Right cardiac atrium (tissue), 5 donors: ENCODE measurements around the gene LSM7. TPM values are rescaled to one million over a fixed set of nuclear protein-coding genes. Genes with fewer than 3 reads are reported as not detected.

Source experiments
- ATAC-seq, 2 donors: fragments of 200-7000 bp; cut with Tn5 transposase; one replicate each; pipeline versions ENCODE4 v1.8.0 to v1.9.1; 2020; ENCODE audit warnings: moderate library complexity in 2 of 2, mild to moderate bottlenecking in 1 of 2
- DNase-seq, 3 donors: peaks; one replicate each; pipeline ENCODE4 v3.0.0-alpha.2; 2020
- H3K27ac ChIP-seq: one replicate; pipeline ENCODE4 v1.5.1; 2013; ENCODE audit warnings: mild to moderate bottlenecking, low read length, control low read depth, moderate library complexity
- H3K27me3 ChIP-seq: one replicate; pipeline ENCODE4 v1.6.1; 2013; ENCODE audit not compliant: control insufficient read depth, insufficient read depth
- H3K4me1 ChIP-seq: one replicate; pipeline ENCODE4 v1.6.1; 2013; ENCODE audit warnings: low read length; ENCODE audit not compliant: control insufficient read depth, insufficient read depth
- H3K4me3 ChIP-seq: one replicate; pipeline ENCODE4 v1.5.1; 2013; ENCODE audit warnings: low read length, control low read depth
- H3K9me3 ChIP-seq: one replicate; pipeline ENCODE4 v1.6.1; 2013; ENCODE audit warnings: low read length; ENCODE audit not compliant: control insufficient read depth
- WGBS: extraction: QIAGEN DNeasy Blood & Tissue Kit; methylation state at CpG from one replicate; pipeline ENCODE4 v1.1.7; 2013; 5-methylcytosine and 5-hydroxymethylcytosine counted together
- intact Hi-C, 4 donors: fragments of 100-400 bp; cut with DNase I; formaldehyde crosslinking; loops; one replicate each; pipeline versions ENCODE4 v1.11.0 to v1.14.0; 2022 to 2023
- polyA plus RNA-seq: library from polyadenylated mRNA; stranded (reverse); fragments of 200-250 nt; gene quantifications from one replicate; pipeline ENCODE4 v1.2.3, GENCODE V29; 2013
- total RNA-seq, 4 donors: library from RNA; stranded (reverse); fragmentation: NEBNext Ultra II Directional; extraction: Animal tissue kit (Norgen Biotek cat#: 25700); gene quantifications; one replicate each; pipeline ENCODE4 v1.2.1, GENCODE V29; 2021
- donor health status: healthy with polysubstance abuse.
- donor health status: DM: no; HTN: yes; CAD: no.
- donor health status: DM: no; HTN: no; CAD: no.
- donor health status: DM: no; HTN: yes; CAD: no; lungs with severe emphysema.
- donor health status: DM: yes; HTN: yes; CAD: no.

Gene LSM7
- total and polyA plus RNA-seq, 5 donors, result 33.0 to 123 (median 45.9) TPM

GRCh38 chr19:2306281-2306806 is 22.0 kb downstream of the LSM7 start:
- DNase-seq (no peak), ATAC-seq (no peak)
- Histone ChIP-seq H3K9me3 (no peaks in the 10 kb centered on the region), H3K4me3 (no peak overlapping the region), H3K27ac (no peak overlapping the region), H3K27me3 (no peaks in the 10 kb centered on the region), H3K4me1 (no peaks in the 10 kb centered on the region)
- intact Hi-C loops, result no loop called here
- WGBS, result 71% methylated on average over 19 of the region's 19 CpGs

- no peak overlapping the region for H3K4me3 ChIP-seq
- H3K9me3 ChIP-seq, result no peaks in the 10 kb centered on the region
- ATAC-seq, result no peak
- H3K27ac ChIP-seq, result no peak overlapping the region
- no peaks in the 10 kb centered on the region for H3K27me3 ChIP-seq
- DNase-seq, result no peak
- intact Hi-C loops, result no loop called here
- no peaks in the 10 kb centered on the region for H3K4me1 ChIP-seq
- 76% methylated on average over 19 of the region's 19 CpGs for WGBS
Measured at GRCh38 chr19:2305452-2306280, 22.7 kb downstream of the LSM7 start.

- 75% methylated on average over 26 of the region's 26 CpGs for WGBS
- Histone ChIP-seq H3K9me3 (no peaks in the 10 kb centered on the region), H3K4me3 (no peak overlapping the region), H3K27ac (no peak overlapping the region), H3K27me3 (no peaks in the 10 kb centered on the region), H3K4me1 (no peaks in the 10 kb centered on the region)
- DNase-seq (no peak), ATAC-seq (no peak)
- intact Hi-C loops, result no loop called here
Measured at GRCh38 chr19:2303211-2303798, 25.1 kb downstream of the LSM7 start.

GRCh38 chr19:2302319-2303210 is 25.8 kb downstream of the LSM7 start:
- no peaks in the 10 kb centered on the region for H3K4me1 ChIP-seq
- DNase-seq (peak; percentile 71 to 83 (median 82)), ATAC-seq (peak; percentile 54 to 72)
- intact Hi-C loops, result no loop called here
- H3K9me3 ChIP-seq, result no peaks in the 10 kb centered on the region
- H3K4me3 ChIP-seq, result no peak overlapping the region
- H3K27ac ChIP-seq, result no peak overlapping the region
- WGBS, result 15% methylated on average over 62 of the region's 62 CpGs
- H3K27me3 ChIP-seq, result no peaks in the 10 kb centered on the region

- H3K4me3 ChIP-seq, result no peak overlapping the region
- no peak overlapping the region for H3K27ac ChIP-seq
- H3K4me1 ChIP-seq, result no peaks in the 10 kb centered on the region
- H3K27me3 ChIP-seq, result no peaks in the 10 kb centered on the region
- no peaks in the 10 kb centered on the region for H3K9me3 ChIP-seq
- intact Hi-C loops, result no loop called here
- DNase-seq (no peak), ATAC-seq (no peak)
- 67% methylated on average over 17 of the region's 17 CpGs for WGBS
Measured at GRCh38 chr19:2300533-2300932, 27.9 kb downstream of the LSM7 start.

- ATAC-seq (no peak), DNase-seq (no peak)
- Histone ChIP-seq H3K27ac (no peak overlapping the region), H3K4me3 (no peak overlapping the region), H3K4me1 (peaks cover 5% of the 10 kb centered on the region), H3K27me3 (no peaks in the 10 kb centered on the region), H3K9me3 (no peaks in the 10 kb centered on the region)
- WGBS, result 89% methylated on average over 16 of the region's 16 CpGs
- intact Hi-C loops, result no loop called here
Measured at GRCh38 chr19:2296141-2296540, 32.2 kb downstream of the LSM7 start.

GRCh38 chr19:2294687-2295335 is 33.6 kb downstream of the LSM7 start:
- Histone ChIP-seq H3K4me1 (peaks cover 7% of the 10 kb centered on the region), H3K27ac (peak overlapping the region; percentile 25), H3K9me3 (no peaks in the 10 kb centered on the region), H3K27me3 (no peaks in the 10 kb centered on the region), H3K4me3 (no peak overlapping the region)
- WGBS, result 12% methylated on average over 26 of the region's 26 CpGs
- intact Hi-C loops, result no loop called here
- ATAC-seq (peak; percentile 67 to 77), DNase-seq (peak in 2 of 3 donors; percentile 63 to 77)

- H3K4me3 ChIP-seq, result no peak overlapping the region
- no peaks in the 10 kb centered on the region for H3K9me3 ChIP-seq
- no peak overlapping the region for H3K27ac ChIP-seq
- peaks cover 7% of the 10 kb centered on the region for H3K4me1 ChIP-seq
- no peak for ATAC-seq
- no peaks in the 10 kb centered on the region for H3K27me3 ChIP-seq
- peak in 2 of 3 donors; percentile 48 to 56 for DNase-seq
- WGBS, result 17% methylated on average over 67 of the region's 67 CpGs
- intact Hi-C loops, result no loop called here
Measured at GRCh38 chr19:2291185-2291751, 37.1 kb downstream of the LSM7 start.

- peak overlapping the region; percentile 12 for H3K4me3 ChIP-seq
- H3K9me3 ChIP-seq, result no peaks in the 10 kb centered on the region
- H3K4me1 ChIP-seq, result peaks cover 7% of the 10 kb centered on the region
- intact Hi-C loops, result no loop called here
- ATAC-seq (no peak), DNase-seq (peak in 2 of 3 donors; percentile 56 to 57)
- 3% methylated on average over 82 of the region's 82 CpGs for WGBS
- no peaks in the 10 kb centered on the region for H3K27me3 ChIP-seq
- no peak overlapping the region for H3K27ac ChIP-seq
Measured at GRCh38 chr19:2290441-2291184, 37.8 kb downstream of the LSM7 start.
